Neural progenitor cell (in vitro differentiated cells): ENCODE results near the gene ADI1.
"Not testable (repeated sequence)": the region's sequence is repeated elsewhere in the genome, so short reads cannot be mapped to it uniquely, and the experiment has no call there.

Source experiments
- CTCF ChIP-seq: fragments of 200-600 bp; sonication (generic); IDR thresholded peaks from 2 replicates; pipeline ENCODE4 v1.5.1; 2017; ENCODE audit warnings: antibody characterized with exemption, mild to moderate bottlenecking
- EZH2 ChIP-seq: fragments of 200-600 bp; sonication (generic); IDR thresholded peaks from 2 replicates; pipeline ENCODE4 v1.6.1; 2017; ENCODE audit warnings: antibody characterized with exemption, mild to moderate bottlenecking, moderate library complexity
- EZH2phosphoT487 ChIP-seq: fragments of 200-600 bp; sonication (generic); IDR thresholded peaks from 2 replicates; pipeline ENCODE4 v1.6.1; 2017; ENCODE audit warnings: antibody characterized with exemption

- not testable (repeated sequence) for TF ChIP-seq CTCF, EZH2, EZH2phosphoT487
These were observed 22.6 kb downstream of the ADI1 start for GRCh38 chr2:3496708-3497080.
